ENCODE measurements around the gene PRKCB.

The PRKCB gene

DNA sequence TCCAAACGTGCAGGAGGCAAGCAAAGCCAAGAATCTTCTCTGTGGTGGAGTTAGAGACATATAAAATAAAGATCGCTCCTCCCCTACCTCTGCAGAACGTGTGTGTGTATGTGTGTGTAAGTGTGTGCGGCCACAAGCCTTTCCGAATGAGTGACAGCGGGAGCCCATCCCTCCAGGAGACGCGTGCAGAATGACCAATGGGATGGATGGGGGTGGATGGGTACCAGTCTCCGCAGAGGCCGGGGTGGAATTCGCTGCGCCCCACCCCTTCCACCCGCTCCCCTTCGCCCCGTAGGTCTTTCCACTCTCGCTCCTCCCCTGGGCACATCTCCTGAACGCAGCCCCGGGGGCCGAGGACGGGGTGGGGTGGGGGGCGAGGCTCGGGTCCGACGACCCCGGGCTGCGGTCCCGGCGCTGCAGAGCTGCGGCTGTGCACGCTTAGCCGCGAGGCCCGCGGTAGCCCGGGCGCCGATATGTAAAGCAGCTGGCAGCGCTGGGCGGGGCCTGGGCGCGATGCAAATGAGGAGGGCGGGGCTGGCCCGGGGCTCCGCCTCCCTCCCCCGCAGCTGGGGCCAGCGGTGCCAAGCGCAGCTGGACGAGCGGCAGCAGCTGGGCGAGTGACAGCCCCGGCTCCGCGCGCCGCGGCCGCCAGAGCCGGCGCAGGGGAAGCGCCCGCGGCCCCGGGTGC lies at the start of gene PRKCB:
TSS of gene PRKCB (plus strand) at position 594 of the 688 bp plus-strand sequence.
- peak; percentile 87 for DNase-seq (ENCODE audit: low read depth)

- DNase-seq (ENCODE audit: low read depth) = no peak
These were observed 48.7 kb upstream of the PRKCB start for GRCh38 chr16:23786964-23787561.

- no peak for DNase-seq (ENCODE audit: low read depth)
These were observed 47.1 kb upstream of the PRKCB start for GRCh38 chr16:23788685-23789084.

DNA sequence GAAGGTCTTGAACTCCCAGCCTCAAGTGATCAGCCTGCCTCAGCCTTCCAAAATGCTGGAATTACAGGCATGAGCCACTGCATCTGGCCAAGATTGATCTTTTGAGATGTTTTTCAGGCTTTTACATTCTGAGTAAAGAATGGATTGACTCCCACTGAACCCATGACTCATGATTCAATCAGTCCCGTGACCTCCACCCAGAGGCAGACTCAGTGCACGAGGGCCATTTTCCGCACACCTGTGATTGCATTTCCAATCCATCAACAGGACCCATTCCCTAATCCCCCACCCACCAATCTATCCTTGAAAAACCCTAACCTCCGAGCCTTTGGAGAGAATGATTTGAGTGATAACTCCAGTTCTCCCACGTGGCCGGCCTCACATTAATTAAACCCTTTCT lies 40.4 kb upstream of the PRKCB start:
- DNase-seq (ENCODE audit: low read depth) = no peak

GRCh38 chr16:23796941-23797340 lies 38.8 kb upstream of the PRKCB start:
- no peak for DNase-seq (ENCODE audit: low read depth)

- peak; percentile 56 for DNase-seq (ENCODE audit: low read depth)
These were observed 34.4 kb upstream of the PRKCB start for GRCh38 chr16:23801378-23801777.

DNA sequence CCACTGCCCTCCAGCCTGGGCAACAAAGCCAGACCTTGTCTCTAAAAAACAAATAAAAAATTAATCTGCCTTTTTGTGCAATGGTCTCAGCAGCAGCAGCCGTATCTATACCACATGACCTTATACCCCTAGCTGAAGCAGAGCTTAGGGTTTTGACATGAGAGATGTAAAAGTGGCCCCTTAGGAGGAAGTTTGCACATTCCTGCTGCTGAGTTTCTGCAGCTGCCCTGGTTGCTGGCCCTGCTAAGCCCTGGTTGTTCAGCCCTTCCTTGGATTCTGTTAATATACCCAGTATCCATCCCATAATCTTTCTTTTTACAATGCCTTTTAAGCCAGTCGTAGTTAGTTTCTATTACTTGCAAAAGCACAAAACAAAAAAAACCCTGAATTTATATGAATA lies 33.0 kb upstream of the PRKCB start:
- no peak for DNase-seq (ENCODE audit: low read depth)

GRCh38 chr16:23803591-23804123 lies 32.1 kb upstream of the PRKCB start:
- peak; percentile 28 for DNase-seq (ENCODE audit: low read depth)

- no peak for DNase-seq (ENCODE audit: low read depth)
These were observed 28.8 kb upstream of the PRKCB start for GRCh38 chr16:23807028-23807427.

DNA sequence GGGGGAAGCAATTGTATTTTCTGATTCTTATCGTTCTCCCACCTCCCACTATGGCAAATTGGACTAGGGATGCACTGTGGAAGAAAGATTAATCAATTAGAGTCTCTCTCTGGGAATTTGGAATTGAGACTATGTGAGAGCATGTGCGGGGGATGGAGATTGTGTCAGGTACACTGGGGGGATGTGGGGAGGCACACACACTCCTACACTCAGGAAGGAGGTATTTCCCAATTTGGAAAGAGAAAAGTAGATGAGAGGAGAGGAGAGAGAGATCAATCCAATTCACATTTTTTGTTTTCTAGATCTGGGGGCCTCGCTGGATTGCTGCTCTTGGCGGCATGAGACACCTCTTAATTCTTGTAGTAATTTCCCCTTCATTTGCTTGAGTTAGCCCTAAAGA lies 14.3 kb upstream of the PRKCB start:
- DNase-seq (ENCODE audit: low read depth) = no peak

GRCh38 chr16:23821875-23822688 lies 13.7 kb upstream of the PRKCB start:
- no peak for DNase-seq (ENCODE audit: low read depth)

- no peak for DNase-seq (ENCODE audit: low read depth)
These were observed 12.1 kb upstream of the PRKCB start for GRCh38 chr16:23823475-23824384.

DNA sequence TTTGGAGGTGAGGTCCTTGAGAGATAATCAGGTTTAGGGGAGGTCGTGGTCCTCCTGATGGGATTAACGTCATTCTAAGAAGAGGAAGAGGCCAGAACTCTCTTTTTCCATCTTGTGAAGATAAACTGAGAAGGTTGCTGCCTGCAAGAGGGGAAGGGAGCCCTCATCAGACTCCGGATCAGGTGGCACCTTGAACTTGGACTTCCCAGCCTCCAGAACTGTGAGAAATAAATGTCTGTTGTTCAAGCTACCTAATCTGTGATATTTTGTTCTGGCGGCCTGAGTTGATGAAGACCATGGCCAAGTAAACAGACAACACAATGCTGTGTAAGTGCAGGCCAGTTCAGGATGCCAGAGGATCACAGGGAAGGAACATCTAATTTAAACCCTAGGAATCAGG lies 10.9 kb upstream of the PRKCB start:
- DNase-seq (ENCODE audit: low read depth) = no peak

DNA sequence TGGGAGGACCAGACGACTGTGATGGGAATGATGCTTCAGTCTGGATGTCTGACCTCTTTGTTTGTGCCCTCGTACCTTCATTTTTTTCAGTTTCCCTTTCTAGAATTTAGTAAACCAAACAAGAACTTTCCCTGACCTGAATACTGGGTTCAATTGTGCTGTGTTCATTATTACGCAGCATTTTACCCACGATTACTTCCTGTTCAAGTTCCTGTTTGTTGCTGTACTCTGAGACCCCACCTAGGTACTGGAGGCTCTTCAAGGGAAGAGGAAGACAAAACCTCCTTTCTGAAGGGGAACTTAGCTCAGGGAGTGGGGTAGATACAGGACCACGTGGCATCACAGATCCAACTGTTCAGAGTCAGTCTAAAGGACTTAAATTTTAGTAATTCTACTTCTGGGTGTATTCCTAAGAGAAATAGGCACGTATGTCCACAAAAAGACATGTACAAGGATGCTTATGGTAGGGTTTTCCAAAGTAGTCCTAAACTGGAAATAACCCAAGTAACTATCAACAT lies 9.2 kb upstream of the PRKCB start:
- no peak for DNase-seq (ENCODE audit: low read depth)

- DNase-seq (ENCODE audit: low read depth) = no peak
These were observed 8.7 kb upstream of the PRKCB start for GRCh38 chr16:23827057-23827456.

GRCh38 chr16:23829454-23829853 lies 6.3 kb upstream of the PRKCB start:
- DNase-seq (ENCODE audit: low read depth) = no peak

DNA sequence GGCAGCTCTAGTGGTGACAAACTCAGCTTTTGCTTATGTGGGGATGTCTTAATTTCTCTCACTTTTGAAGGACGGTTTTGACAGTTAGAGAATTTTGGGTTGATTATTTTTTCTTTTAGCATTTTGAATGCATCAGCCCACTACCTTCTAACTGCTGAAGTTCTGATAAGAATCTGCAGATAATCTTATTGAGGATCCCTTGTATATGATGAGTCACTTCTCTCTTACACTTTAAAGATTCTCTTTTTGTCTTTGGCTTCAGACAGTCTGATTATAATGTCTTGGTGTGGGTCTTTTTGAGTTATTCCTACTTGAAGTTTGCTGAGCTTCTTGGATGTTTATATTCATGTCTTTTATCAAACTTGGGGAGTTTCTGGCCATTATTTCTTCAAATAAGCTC lies 5.5 kb upstream of the PRKCB start:
- no peak for DNase-seq (ENCODE audit: low read depth)

DNA sequence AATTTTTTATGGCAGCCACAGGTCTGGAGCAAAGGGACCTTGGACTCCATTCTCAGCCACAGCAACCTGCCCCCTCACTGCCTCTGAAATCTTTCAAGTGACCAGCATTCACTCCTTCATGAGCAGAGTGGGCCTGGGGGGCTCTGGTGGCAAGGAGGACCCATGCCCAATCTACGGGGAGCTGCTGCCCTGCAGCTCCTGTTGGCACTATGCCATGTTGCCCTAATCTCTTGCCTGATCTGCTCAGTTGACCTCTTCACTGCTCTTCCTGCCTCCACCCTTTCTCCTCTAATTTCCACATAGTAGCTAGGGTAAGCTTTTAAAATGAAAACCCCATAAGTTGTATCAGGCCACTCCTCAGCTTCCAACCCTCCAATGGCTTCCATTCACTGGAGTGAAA lies 2.9 kb upstream of the PRKCB start:
- DNase-seq (ENCODE audit: low read depth) = no peak

DNA sequence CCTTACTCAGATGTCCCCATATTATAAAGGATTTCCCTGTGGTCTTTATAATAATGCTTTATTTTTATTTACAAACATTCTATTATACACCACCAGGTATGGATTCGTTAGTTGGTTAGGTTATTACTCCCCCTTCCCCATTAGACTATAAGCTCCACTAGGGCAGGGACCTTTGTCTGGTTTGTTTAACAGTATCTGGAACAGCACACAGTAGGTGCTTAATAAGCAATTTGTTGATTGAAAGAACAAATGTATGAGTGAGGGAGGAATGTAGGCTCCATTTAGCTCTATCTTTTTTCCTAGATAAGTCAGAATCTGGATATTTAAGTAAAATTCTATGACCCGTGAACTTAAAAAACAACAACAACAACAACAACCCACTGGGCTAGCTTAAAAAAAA lies 2.3 kb upstream of the PRKCB start:
- no peak for DNase-seq (ENCODE audit: low read depth)

GRCh38 chr16:23833960-23834685 lies 1.7 kb upstream of the PRKCB start:
- no peak for DNase-seq (ENCODE audit: low read depth)

DNA sequence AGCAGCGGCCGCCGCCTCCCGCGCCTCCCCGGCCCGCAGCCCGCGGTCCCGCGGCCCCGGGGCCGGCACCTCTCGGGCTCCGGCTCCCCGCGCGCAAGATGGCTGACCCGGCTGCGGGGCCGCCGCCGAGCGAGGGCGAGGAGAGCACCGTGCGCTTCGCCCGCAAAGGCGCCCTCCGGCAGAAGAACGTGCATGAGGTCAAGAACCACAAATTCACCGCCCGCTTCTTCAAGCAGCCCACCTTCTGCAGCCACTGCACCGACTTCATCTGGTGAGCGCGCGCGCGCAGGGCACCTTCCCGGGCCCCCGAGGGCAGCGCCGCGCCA lies 258 bp downstream of the PRKCB start:
- DNase-seq (ENCODE audit: low read depth) = no peak
